ENCODE measurements around the gene SH3D19.
"Not testable (repeated sequence)": the region's sequence is repeated elsewhere in the genome, so short reads cannot be mapped to it uniquely, and the experiment has no call there.

SH3D19 gene

DNA sequence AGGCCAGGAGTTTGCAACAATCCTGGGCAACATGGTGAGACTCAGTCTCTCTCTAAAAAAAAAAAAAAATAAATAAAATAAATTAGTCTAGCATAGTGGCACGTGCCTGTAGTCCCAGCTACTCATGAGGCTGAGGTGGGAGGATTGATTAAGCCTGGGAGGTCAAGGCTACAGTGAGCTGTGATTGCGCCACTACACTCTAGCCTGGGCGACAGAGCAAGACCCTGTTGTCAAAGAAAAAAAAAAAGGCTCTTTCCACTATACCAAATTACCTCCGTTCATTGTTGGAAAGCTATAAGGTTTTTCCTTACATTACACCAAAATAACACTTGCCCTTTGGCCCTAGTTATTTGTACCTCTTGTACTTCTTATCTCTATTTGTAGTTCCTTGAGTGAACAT, 58.3 kb downstream of the SH3D19 start:
- no peak for DNase-seq

DNA sequence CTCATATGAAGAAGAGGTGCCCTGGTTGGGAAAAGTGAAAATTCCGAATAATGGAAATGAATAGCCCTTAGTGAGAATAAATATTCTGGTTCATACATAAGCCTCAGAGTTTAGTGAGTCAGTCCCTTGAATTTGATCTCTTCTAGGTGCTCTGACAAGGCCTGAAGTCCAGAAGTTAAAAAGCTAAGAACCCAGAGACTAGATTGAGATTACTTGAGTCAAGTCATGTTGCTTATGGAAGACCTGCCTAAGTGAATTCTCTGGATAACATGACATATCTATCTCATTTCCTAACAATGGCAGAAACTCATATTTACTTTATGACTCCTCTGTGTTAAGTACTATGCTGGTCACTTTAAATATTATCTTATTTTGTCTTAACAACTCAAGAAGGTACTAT, 58.9 kb downstream of the SH3D19 start:
- DNase-seq, result no peak

DNA sequence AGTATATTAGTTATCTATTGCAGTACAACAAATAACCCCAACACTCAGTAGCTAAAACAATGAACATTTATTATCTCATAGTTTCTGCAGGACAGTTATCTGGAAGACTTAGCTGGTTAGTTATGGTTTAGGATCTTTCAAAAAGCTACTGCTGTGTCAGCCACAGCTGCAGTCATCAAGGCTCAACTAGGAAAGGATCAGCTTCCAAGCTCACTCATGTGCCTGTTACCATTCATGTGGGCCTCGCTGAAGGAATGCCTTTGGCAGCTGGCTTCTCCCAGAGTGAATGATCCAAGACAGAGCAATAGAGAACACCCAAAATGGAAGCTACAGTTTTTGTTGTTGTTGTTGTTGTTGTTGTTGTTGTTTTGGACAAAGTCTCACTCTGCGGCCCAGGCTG, 62.0 kb downstream of the SH3D19 start:
- DNase-seq, result no peak

DNA sequence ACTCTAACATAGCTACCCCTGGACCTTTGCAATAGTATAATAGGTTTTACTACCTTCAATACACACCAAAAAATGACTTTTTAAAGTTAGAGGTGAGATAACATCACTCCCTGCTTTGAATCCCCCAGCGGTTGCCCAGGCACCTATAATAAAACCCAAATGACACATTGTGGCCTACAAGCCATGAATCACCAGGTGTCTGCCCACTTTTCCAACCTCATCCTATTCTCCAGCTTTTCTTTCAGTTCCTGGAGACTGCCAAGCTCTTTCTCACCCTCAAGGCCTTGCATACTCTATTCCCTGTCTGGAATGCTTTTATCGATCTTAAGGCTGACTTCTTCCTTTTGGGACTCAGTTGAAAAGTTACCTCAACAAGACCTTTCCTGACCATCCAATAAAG, 64.9 kb downstream of the SH3D19 start:
- no peak for DNase-seq

- DNase-seq, result no peak
Measured at GRCh38 chr4:151259752-151260151, 65.7 kb downstream of the SH3D19 start.

DNA sequence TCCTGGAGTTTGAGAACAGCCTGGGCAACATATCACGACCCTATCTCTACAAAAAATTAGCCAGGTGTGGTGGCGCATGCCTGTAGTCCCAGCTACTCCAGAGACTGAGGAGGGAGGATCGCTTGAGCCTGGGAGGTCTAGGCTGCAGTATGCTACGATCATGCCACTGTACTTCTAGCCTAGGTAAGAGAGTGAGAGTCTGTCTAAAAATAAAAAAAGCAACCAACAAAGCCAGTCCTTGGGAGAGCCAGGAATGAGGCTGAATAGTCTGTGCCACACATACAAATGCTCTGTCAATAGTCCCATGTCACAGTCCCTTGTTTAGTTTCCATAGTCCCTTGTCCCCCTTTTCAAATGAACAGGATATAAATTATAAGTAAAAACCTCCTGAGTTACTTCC, 67.7 kb downstream of the SH3D19 start:
- DNase-seq, result no peak

GRCh38 chr4:151256134-151256533, 69.3 kb downstream of the SH3D19 start:
- no peak for DNase-seq

GRCh38 chr4:151255680-151256079, 69.7 kb downstream of the SH3D19 start:
- not testable (repeated sequence) for DNase-seq

- DNase-seq, result not testable (repeated sequence)
Measured at GRCh38 chr4:151255226-151255625, 70.2 kb downstream of the SH3D19 start.

GRCh38 chr4:151251603-151252304, 73.7 kb downstream of the SH3D19 start:
- no peak for DNase-seq

DNA sequence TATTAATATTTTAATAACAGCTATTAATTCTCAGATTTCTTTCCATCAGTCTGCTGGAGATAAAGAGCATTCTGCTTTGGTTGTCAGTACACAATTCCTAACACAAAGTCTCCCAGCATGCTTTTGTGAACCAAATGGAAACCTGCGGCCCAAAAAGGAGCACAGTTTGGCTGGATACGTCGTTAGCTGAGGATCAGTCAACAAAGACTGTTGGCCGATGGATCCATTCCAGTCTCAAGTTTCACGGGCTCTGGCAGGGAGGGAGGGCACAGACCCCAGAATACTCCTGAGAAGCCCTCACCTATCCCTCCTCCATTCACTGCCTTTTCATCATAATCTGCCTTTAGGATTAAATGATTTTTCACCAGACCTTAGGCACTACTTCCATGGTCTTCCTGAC, 74.7 kb downstream of the SH3D19 start:
- DNase-seq, result no peak

GRCh38 chr4:151248519-151248918, 76.9 kb downstream of the SH3D19 start:
- DNase-seq, result no peak

GRCh38 chr4:151247395-151247794, 78.0 kb downstream of the SH3D19 start:
- no peak for DNase-seq

- DNase-seq, result no peak
Measured at GRCh38 chr4:151246742-151247141, 78.7 kb downstream of the SH3D19 start.

DNA sequence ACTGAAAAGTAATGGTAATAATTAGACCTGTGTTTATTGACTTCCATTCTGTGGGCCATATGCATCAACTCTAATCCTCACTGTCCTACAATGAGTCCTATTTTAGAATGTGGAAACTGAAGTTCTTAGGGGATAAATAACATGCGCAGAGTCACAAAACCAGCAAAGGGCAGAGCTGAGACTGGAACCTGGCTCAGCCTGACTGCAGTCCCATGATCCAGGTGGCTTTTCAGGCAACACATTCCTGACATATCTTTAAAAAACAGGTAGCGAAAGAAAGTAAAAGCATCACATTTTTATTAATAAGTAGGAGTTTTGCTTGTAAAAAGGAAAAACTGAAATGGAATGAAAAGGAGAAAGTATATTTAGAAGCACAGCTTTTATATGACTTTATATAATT, 83.1 kb downstream of the SH3D19 start:
- no peak for DNase-seq

GRCh38 chr4:151239608-151240007, 85.8 kb downstream of the SH3D19 start:
- no peak for DNase-seq

- DNase-seq, result no peak
Measured at GRCh38 chr4:151238477-151238876, 86.9 kb downstream of the SH3D19 start.

GRCh38 chr4:151236036-151236435, 89.4 kb downstream of the SH3D19 start:
- no peak for DNase-seq

DNA sequence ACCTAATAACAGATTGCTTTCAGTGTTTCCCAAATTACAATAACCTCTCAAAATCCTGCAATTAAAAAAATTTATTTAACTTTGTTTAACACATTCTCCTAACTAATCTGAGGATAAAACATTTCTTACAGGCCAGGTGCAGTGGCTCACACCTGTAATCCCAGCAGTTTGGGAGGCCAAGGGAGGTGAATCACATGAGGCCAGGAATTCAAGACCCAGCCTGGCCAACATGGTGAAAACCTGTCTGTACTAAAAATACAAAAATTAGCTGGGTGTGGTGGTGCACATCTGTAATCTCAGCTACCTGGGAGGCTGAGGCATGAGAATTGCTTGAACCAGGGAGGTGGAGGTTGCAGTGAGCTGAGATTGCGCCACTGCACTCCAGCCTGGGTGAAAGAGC, 90.0 kb downstream of the SH3D19 start:
- DNase-seq, result not testable (repeated sequence)

DNA sequence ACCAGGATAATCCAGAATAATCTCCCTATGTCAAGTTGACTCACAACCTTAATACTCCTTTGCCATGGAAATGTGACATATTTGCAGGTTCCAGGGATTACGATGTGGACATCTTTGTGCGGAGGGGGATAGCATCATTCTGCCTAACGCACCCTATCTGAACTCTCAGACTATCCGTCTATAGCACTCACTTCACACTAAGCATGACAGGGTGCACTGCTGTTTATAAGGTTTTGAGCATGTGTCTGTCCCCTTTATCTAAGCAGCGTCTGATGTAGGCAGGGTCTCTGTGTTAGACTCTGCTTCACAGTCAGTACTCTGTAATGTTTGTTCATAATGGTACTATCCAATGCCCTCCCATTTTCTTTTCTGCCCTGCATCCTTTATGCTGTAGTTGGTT, 91.8 kb downstream of the SH3D19 start:
- DNase-seq, result no peak

DNA sequence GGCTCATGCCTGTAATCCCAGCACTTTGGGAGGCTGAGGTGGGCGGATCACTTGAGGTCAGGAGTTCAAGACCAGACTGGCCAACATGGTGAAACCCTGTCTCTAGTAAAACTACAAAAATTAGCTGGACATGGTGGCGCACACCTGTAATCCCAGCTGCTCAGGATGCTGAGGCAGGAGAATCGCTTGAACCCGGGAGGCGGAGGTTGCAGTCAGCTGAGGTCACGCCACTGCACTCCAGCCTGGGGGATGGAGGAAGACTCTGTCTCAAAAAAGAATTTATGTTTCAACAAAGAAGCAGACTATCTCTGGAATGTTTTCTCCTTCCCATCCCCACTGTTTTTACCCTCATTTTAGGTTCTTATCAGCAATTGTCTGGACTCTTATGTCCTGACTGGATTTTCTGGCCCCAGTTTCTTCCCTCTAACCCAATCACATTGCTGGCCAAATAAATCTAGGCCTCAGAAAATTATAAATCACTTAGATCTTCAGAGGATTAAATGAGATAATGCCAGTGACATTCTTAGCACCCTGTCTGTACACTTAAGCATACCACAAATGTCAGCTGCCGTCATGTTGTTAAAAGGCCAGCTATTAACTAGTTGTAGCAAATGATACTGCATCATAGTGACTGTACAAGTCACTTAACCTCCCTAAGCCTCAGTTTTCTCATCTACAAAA, 93.3 kb downstream of the SH3D19 start:
- DNase-seq, result no peak

GRCh38 chr4:151228189-151229119, 97.0 kb downstream of the SH3D19 start:
- DNase-seq, result no peak

GRCh38 chr4:151227731-151228130, 97.7 kb downstream of the SH3D19 start:
- no peak for DNase-seq

GRCh38 chr4:151227172-151227571, 98.2 kb downstream of the SH3D19 start:
- DNase-seq, result no peak
